SK-N-SH treated with all-trans-retinoic acid at 6 μM for 48 hours (cell line): ENCODE measurements around the gene SGTA.

ENCODE experiments used
- ATAC-seq: fragments of 200-7000 bp; cut with Tn5 transposase; 3 replicates; pipeline ENCODE4 v1.9.1; 2020; ENCODE audit warnings: mild to moderate bottlenecking, moderate library complexity
- ARNTL ChIP-seq: fragments of 450-650 bp; formaldehyde crosslinking; IDR thresholded peaks from 2 replicates; pipeline ENCODE4 v1.5.0; 2020; ENCODE audit warnings: low read depth, mild to moderate bottlenecking, moderate library complexity, borderline replicate concordance
- BACH2 ChIP-seq: fragments of 250-450 bp; sonication (Bioruptor Pico); IDR thresholded peaks from 2 replicates; pipeline ENCODE4 v1.9.0; 2021; ENCODE audit warnings: mild to moderate bottlenecking, borderline replicate concordance
- CREB5 ChIP-seq: fragments of 250-450 bp; sonication (Bioruptor Pico); IDR thresholded peaks from 2 replicates; pipeline ENCODE4 v1.5.1; 2020; ENCODE audit warnings: low read depth, mild to moderate bottlenecking, moderate library complexity
- CSDC2 ChIP-seq: fragments of 250-450 bp; sonication (Bioruptor Pico); IDR thresholded peaks from 2 replicates; pipeline ENCODE4 v1.5.0; 2020; ENCODE audit warnings: mild to moderate bottlenecking, moderate library complexity
- CSRNP3 ChIP-seq: fragments of 250-450 bp; sonication (Bioruptor Pico); IDR thresholded peaks from 2 replicates; pipeline ENCODE4 v1.5.1; 2021; ENCODE audit warnings: mild to moderate bottlenecking, moderate library complexity
- GLIS3 ChIP-seq: fragments of 250-450 bp; sonication (Bioruptor Pico); IDR thresholded peaks from 2 replicates; pipeline ENCODE4 v1.5.0; 2020; ENCODE audit warnings: mild to moderate bottlenecking, moderate library complexity
- ISL1 ChIP-seq: fragments of 250-450 bp; sonication (Bioruptor Pico); IDR thresholded peaks from 2 replicates; pipeline ENCODE4 v2.1.2; 2022; ENCODE audit warnings: mild to moderate bottlenecking, moderate library complexity
- OSR1 ChIP-seq: fragments of 250-450 bp; sonication (Bioruptor Pico); IDR thresholded peaks from 2 replicates; pipeline ENCODE4 v1.8.0; 2022; ENCODE audit warnings: moderate library complexity, mild to moderate bottlenecking, inconsistent platforms
- POU6F1 ChIP-seq: fragments of 250-450 bp; sonication (Bioruptor Pico); IDR thresholded peaks from 2 replicates; pipeline ENCODE4 v1.8.0; 2021; ENCODE audit warnings: low read depth, mild to moderate bottlenecking, moderate library complexity, borderline replicate concordance
- PPARA ChIP-seq: fragments of 250-450 bp; sonication (Bioruptor Pico); IDR thresholded peaks from 2 replicates; pipeline ENCODE4 v1.5.0; 2020; ENCODE audit warnings: mild to moderate bottlenecking, borderline replicate concordance
- RARB ChIP-seq: fragments of 250-450 bp; sonication (Bioruptor Pico); IDR thresholded peaks from 2 replicates; pipeline ENCODE4 v1.8.0; 2021; ENCODE audit warnings: mild to moderate bottlenecking, moderate library complexity
- SNAI2 ChIP-seq: fragments of 250-450 bp; sonication (Bioruptor Pico); IDR thresholded peaks from 2 replicates; pipeline ENCODE4 v1.5.0; 2020; ENCODE audit warnings: mild to moderate bottlenecking, moderate library complexity
- TCF4 ChIP-seq: fragments of 250-450 bp; sonication (Bioruptor Pico); IDR thresholded peaks from 2 replicates; pipeline ENCODE4 v1.8.0; 2021; ENCODE audit warnings: mild to moderate bottlenecking, moderate library complexity, borderline replicate concordance
- TOX ChIP-seq: fragments of 250-450 bp; sonication (Bioruptor Pico); IDR thresholded peaks from 2 replicates; pipeline ENCODE4 v1.8.0; 2021; ENCODE audit warnings: mild to moderate bottlenecking, moderate library complexity, borderline replicate concordance
- ZC3H10 ChIP-seq: fragments of 250-450 bp; sonication (Bioruptor Pico); IDR thresholded peaks from 2 replicates; pipeline ENCODE4 v1.5.1; 2021; ENCODE audit warnings: mild to moderate bottlenecking, moderate library complexity
- ZFP3 ChIP-seq: fragments of 250-450 bp; sonication (Bioruptor Pico); IDR thresholded peaks from 2 replicates; pipeline ENCODE4 v1.5.0; 2020; ENCODE audit warnings: mild to moderate bottlenecking, moderate library complexity
- ZFP30 ChIP-seq: fragments of 450-650 bp; formaldehyde crosslinking; IDR thresholded peaks from 2 replicates; pipeline ENCODE4 v1.5.0; 2022; ENCODE audit warnings: mild to moderate bottlenecking, moderate library complexity
- ZNF565 ChIP-seq: fragments of 450-650 bp; formaldehyde crosslinking; conservative IDR thresholded peaks from 2 replicates; pipeline ENCODE4 v1.5.0; 2020; ENCODE audit warnings: low read depth, mild to moderate bottlenecking, moderate library complexity
- ZNF70 ChIP-seq: fragments of 450-650 bp; formaldehyde crosslinking; IDR thresholded peaks from 2 replicates; pipeline ENCODE4 v1.5.0; 2020; ENCODE audit warnings: mild to moderate bottlenecking, moderate library complexity
- TF ChIP-seq, protein P1 (sequence below): fragments of 250-450 bp; sonication (Bioruptor Pico); IDR thresholded peaks from 2 replicates; pipeline ENCODE4 v1.5.0; 2020; ENCODE audit warnings: mild to moderate bottlenecking, moderate library complexity

The SGTA gene

DNA sequence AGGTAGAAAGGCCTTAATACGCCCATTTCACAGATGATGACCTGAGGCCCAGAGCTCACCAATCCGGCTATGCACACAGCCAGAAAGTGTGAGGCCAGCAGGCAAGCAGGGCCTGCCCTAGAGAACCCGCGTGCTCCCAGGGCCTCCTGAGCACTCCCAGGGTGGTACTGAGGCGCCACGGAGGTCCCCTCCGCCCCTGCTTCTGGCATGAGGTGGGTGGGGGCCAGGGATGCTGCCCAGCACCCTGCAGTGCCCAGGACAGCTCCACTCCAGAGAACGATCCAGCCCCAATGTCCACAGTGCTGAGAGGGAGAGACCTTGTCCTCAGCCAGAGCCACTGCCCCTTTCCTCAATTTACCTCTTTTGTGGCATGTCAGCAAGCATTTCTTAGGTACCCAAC, 13.9 kb downstream of the SGTA start (continued):
- no peak for TF ChIP-seq CREB5 (CRISPR knock-in tag)
- TF ChIP-seq RARB = no peak

DNA sequence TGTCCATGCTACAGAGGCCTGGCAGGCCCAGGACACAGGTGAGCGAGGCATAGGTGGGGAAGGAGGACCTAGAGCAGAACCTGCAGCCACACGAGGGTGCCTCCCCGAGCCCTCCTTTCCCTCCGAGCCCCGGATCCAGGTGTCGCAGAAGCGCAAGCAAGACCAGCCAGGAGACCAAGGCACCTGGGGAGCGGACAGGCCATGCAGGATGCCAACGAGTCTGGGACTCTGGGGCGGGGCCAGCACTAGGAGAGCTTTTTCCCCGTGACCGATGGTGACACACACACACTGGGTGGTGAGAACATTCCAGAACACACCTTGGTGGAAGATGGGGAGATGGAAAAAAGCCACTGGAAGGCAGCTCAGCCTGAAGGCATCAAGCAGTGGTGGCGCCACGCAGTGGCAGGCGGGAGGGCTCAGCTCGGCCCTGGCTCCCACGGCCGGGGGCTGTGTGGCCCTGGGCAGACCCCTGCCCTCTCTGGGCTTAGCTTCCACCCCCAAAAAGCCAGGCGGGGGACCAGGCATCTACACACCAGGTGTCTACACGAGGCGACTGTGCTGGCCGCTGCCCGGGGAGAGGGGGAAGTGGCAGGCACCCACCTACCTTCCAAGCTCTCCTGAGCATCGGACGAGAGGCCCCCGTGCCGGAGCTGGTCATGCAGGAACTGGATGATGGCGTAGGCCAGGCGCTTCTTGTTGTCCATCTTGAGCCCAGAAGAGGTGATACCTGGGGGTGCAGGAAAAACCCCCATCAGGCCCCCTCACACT, 14.5 kb downstream of the SGTA start:
- ATAC-seq = no peak
- TF ChIP-seq SNAI2 (CRISPR knock-in tag) = no peak
- TF ChIP-seq, protein P1, sequence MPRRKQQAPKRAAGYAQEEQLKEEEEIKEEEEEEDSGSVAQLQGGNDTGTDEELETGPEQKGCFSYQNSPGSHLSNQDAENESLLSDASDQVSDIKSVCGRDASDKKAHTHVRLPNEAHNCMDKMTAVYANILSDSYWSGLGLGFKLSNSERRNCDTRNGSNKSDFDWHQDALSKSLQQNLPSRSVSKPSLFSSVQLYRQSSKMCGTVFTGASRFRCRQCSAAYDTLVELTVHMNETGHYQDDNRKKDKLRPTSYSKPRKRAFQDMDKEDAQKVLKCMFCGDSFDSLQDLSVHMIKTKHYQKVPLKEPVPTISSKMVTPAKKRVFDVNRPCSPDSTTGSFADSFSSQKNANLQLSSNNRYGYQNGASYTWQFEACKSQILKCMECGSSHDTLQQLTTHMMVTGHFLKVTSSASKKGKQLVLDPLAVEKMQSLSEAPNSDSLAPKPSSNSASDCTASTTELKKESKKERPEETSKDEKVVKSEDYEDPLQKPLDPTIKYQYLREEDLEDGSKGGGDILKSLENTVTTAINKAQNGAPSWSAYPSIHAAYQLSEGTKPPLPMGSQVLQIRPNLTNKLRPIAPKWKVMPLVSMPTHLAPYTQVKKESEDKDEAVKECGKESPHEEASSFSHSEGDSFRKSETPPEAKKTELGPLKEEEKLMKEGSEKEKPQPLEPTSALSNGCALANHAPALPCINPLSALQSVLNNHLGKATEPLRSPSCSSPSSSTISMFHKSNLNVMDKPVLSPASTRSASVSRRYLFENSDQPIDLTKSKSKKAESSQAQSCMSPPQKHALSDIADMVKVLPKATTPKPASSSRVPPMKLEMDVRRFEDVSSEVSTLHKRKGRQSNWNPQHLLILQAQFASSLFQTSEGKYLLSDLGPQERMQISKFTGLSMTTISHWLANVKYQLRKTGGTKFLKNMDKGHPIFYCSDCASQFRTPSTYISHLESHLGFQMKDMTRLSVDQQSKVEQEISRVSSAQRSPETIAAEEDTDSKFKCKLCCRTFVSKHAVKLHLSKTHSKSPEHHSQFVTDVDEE (CRISPR knock-in tag) = no peak
- no peak for TF ChIP-seq GLIS3 (CRISPR knock-in tag)
- no peak for TF ChIP-seq PPARA (CRISPR knock-in tag)
- no peak for TF ChIP-seq ZNF565
- no peak for TF ChIP-seq CSRNP3 (CRISPR knock-in tag)
- TF ChIP-seq TOX (CRISPR knock-in tag) = no peak
- TF ChIP-seq RARB = no peak
- TF ChIP-seq CSDC2 (CRISPR knock-in tag) = no peak
- no peak for TF ChIP-seq POU6F1 (CRISPR knock-in tag)
- no peak for TF ChIP-seq ZFP30 (CRISPR knock-in tag)
- no peak for TF ChIP-seq TCF4
- TF ChIP-seq ZFP3 = no peak

DNA sequence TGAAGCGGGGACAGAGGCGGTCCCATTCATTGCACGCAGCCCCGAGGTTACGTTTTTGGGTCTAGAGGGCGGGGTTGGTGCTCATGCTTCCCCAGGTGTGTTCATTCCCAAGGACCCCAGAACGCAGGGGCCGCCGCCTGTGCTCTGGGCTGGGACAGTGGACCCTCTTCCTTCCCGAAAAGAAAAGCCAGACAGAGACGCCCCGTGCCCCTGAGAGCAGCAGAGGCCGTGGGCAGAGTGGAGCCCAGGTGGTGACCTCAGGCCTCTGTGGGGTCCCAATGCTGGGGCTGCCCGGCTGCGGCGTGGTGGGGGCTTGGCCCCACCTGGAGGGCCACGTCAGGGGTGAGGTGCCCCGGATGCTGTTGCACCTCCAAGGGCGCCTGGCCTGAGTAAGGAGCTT, 15.4 kb downstream of the SGTA start:
- TF ChIP-seq ZC3H10 (CRISPR knock-in tag) = no peak
- TF ChIP-seq BACH2 (CRISPR knock-in tag) = no peak
- TF ChIP-seq ISL1 (CRISPR knock-in tag) = no peak
- TF ChIP-seq OSR1 = no peak
- no peak for TF ChIP-seq ZNF70 (CRISPR knock-in tag)
- TF ChIP-seq PPARA (CRISPR knock-in tag) = no peak
- no peak for TF ChIP-seq GLIS3 (CRISPR knock-in tag)
- no peak for TF ChIP-seq CSDC2 (CRISPR knock-in tag)

DNA sequence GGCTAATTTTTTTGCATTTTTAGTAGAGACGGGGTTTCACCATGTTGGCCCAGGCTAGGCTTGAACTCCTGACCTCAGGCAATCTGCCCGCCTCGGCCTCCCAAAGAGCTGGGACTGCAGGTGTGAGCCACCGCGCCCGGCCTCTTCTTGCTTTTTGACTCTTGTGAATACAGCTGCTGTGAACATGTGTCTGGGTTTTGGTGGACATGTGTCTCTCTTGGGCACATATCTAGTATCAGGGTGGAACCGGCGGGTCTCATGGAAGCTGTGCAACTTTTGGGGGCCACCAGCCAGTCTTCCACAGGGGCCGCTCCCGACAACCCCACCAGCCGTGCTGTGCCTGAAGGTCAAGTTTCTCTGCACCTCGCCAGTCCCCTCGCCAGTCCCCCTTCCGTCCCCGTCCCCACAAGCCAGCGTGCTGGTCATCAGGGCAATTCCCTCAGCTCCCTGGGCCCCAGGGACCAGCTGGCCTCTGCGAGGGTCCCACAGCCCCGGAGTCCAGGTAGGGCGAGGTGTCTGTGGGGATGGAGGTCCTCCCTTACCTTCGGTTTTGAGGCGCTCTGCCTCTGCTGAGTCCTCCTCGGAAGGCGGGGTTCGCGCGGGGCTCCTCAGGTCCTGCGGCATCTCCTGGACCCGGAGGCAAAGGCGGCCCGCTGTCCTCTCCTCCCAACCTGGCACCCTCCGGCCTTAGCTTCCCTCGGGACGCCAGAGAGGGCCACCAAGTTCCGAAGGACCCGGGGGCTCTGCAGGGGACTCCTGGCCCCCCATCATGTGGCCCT, 16.3 kb downstream of the SGTA start:
- ATAC-seq = no peak
- TF ChIP-seq ZNF565 (no peak), ISL1 (CRISPR knock-in tag) (no peak), ZC3H10 (CRISPR knock-in tag) (no peak), RARB (no peak), BACH2 (CRISPR knock-in tag) (no peak), OSR1 (no peak), CREB5 (CRISPR knock-in tag) (no peak), TOX (CRISPR knock-in tag) (no peak), CSDC2 (CRISPR knock-in tag) (no peak), ARNTL (CRISPR knock-in tag) (no peak), PPARA (CRISPR knock-in tag) (no peak), CSRNP3 (CRISPR knock-in tag) (no peak), TCF4 (no peak)
- TF ChIP-seq, protein P1 (CRISPR knock-in tag) = no peak

More for the DNA sequence above, 15.4 kb downstream of the SGTA start:
- ATAC-seq = no peak
